Measurements from ENCODE around the gene PPM1E.

Gene PPM1E

DNA sequence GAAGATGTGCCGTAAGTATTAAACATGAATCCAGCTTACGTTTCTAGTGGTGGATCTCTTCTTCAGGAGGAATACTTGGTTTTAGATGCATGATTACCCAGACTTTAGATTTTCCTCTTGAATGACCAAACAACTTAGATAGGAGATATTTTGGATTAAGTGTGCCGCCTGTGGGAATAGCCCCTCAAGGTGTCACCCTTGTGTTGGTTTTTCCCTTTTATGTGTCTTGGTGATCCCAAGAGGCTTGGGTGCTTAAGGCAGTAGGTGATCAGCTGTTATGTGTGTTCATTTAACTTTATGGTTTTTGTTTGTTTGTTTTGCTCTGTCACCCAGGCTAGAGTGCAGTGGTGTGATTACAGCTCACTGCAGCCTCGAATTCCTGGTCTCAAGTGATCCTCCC, 115.1 kb downstream of the PPM1E start:
- TF ChIP-seq CTCF (IDR thresholded peaks at IDR 0.05; ENCODE audit: low read depth, low read length, missing control alignments), result no peak
- DNase-seq (ENCODE audit: extremely low read depth, low read depth), result no peak
- no peak overlapping the region for H3K4me3 ChIP-seq (replicated peaks; ENCODE audit: low read depth, low read length)

- DNase-seq (ENCODE audit: extremely low read depth, low read depth), result no peak
- no peak overlapping the region for H3K4me3 ChIP-seq (replicated peaks; ENCODE audit: low read depth, low read length)
- no peak for TF ChIP-seq CTCF (IDR thresholded peaks at IDR 0.05; ENCODE audit: low read depth, low read length, missing control alignments)
Measured at GRCh38 chr17:58873926-58874325, 118.3 kb downstream of the PPM1E start.

GRCh38 chr17:58875261-58875660, 119.6 kb downstream of the PPM1E start:
- no peak for TF ChIP-seq CTCF (IDR thresholded peaks at IDR 0.05; ENCODE audit: low read depth, low read length, missing control alignments)
- DNase-seq (ENCODE audit: extremely low read depth, low read depth), result no peak
- no peak overlapping the region for H3K4me3 ChIP-seq (replicated peaks; ENCODE audit: low read depth, low read length)

DNA sequence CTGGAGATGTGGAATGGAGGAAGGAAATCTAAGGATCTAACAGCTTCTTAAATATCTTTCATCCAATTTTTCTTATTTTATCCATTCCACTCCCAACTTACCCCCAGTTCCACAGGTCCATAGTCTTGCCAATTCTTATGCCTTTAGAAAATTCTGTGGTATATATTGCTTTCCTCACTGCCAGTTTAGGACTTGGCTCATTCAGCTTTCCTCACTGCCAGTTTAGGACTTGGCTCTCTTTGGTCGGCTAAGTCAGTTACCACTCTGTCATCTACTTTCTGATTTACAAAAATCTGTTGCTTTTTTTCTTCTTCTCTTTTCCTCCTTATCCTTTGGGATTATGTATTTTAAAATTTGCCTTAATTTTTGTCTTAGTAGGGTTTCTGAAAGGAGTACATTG, 128.5 kb downstream of the PPM1E start:
- no peak overlapping the region for H3K4me3 ChIP-seq (replicated peaks; ENCODE audit: low read depth, low read length)
- no peak for TF ChIP-seq CTCF (IDR thresholded peaks at IDR 0.05; ENCODE audit: low read depth, low read length, missing control alignments)
- no peak for DNase-seq (ENCODE audit: extremely low read depth, low read depth)

- TF ChIP-seq CTCF (IDR thresholded peaks at IDR 0.05; ENCODE audit: low read depth, low read length, missing control alignments), result no peak
- DNase-seq (ENCODE audit: extremely low read depth, low read depth), result no peak
- H3K4me3 ChIP-seq (replicated peaks; ENCODE audit: low read depth, low read length), result no peak overlapping the region
Measured at GRCh38 chr17:58886514-58886913, 130.9 kb downstream of the PPM1E start.

DNA sequence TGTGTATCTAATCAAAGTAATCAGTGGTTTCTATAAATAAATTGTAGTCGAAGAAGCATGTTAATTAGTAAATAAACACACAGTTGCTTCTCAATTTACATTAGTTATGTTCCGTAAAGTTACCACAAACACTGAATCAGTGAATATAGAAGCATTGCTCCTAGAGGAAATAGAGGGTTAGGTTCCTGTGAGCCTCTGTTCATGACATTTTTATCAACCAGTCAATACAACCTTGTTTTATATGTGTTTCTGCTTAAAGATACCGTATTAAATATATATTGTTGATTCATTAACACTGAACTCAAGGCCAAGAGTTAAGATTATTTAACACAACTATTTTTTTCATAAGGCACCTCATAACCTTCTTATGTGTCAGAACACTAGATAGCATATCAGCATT, 134.3 kb downstream of the PPM1E start:
- H3K4me3 ChIP-seq (replicated peaks; ENCODE audit: low read depth, low read length), result no peak overlapping the region
- TF ChIP-seq CTCF (IDR thresholded peaks at IDR 0.05; ENCODE audit: low read depth, low read length, missing control alignments), result no peak
- DNase-seq (ENCODE audit: extremely low read depth, low read depth), result no peak

DNA sequence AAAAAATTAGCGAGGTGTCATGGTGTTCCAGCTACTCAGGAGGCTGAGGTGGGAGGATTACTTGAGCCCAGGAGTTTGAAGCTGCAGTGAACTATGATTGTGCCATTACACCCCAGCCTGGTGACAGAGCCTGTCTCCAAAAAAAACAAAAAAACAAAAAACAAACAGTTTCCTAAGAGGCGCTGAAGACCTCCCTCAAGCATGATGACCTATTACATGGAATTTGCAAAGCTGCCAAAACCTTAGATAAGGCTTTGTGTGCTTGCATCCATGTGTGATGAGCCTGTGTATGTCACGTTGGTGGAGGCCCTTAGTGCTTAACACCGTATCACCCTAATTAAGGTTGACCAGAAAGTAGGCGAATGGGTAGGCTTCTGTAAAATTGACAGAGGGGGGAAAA, 143.5 kb downstream of the PPM1E start:
- TF ChIP-seq CTCF (IDR thresholded peaks at IDR 0.05; ENCODE audit: low read depth, low read length, missing control alignments), result no peak
- no peak overlapping the region for H3K4me3 ChIP-seq (replicated peaks; ENCODE audit: low read depth, low read length)
- no peak for DNase-seq (ENCODE audit: extremely low read depth, low read depth)
